ENCODE results near the gene SOWAHA.

The SOWAHA gene
- 0 to 0.27 (median 0) reads per million in 4 donors for total RNA-seq

- no peak for DNase-seq
These were observed at the start of gene SOWAHA for GRCh38 chr5:132812781-132813598. Gene SOWAHA (plus strand): TSS chr5:132813302. CDS start chr5:132813622, 320 bp downstream.

- DNase-seq = no peak
These were observed 49.1 kb upstream of the SOWAHA start for GRCh38 chr5:132764051-132764450.

GRCh38 chr5:132764671-132765238 lies 48.3 kb upstream of the SOWAHA start:
- DNase-seq = no peak

GRCh38 chr5:132765311-132766019 lies 47.6 kb upstream of the SOWAHA start:
- DNase-seq = no peak

GRCh38 chr5:132766020-132766805 lies 46.9 kb upstream of the SOWAHA start:
- no peak for DNase-seq

- no peak for DNase-seq
These were observed 46.4 kb upstream of the SOWAHA start for GRCh38 chr5:132766806-132767055.

- DNase-seq = no peak
These were observed 46.0 kb upstream of the SOWAHA start for GRCh38 chr5:132767150-132767549.

GRCh38 chr5:132768485-132768868 lies 44.6 kb upstream of the SOWAHA start:
- no peak for DNase-seq

GRCh38 chr5:132770476-132771159 lies 42.5 kb upstream of the SOWAHA start:
- DNase-seq = no peak

- no peak for DNase-seq
These were observed 41.6 kb upstream of the SOWAHA start for GRCh38 chr5:132771503-132771998.

- no peak for DNase-seq
These were observed 40.6 kb upstream of the SOWAHA start for GRCh38 chr5:132772291-132773070.

GRCh38 chr5:132773114-132773513 lies 40.0 kb upstream of the SOWAHA start:
- DNase-seq = no peak

- no peak for DNase-seq
These were observed 39.3 kb upstream of the SOWAHA start for GRCh38 chr5:132773601-132774355.

GRCh38 chr5:132774406-132774805 lies 38.7 kb upstream of the SOWAHA start:
- DNase-seq = no peak

GRCh38 chr5:132774896-132775295 lies 38.2 kb upstream of the SOWAHA start:
- DNase-seq = no peak

GRCh38 chr5:132775476-132775961 lies 37.6 kb upstream of the SOWAHA start:
- no peak for DNase-seq

- no peak for DNase-seq
These were observed 36.8 kb upstream of the SOWAHA start for GRCh38 chr5:132776131-132776937.

- DNase-seq = no peak
These were observed 36.2 kb upstream of the SOWAHA start for GRCh38 chr5:132776938-132777208.

- DNase-seq = peak; percentile 18 to 44 (median 23)
These were observed 35.7 kb upstream of the SOWAHA start, which contains the start of gene SEPTIN8 for GRCh38 chr5:132777209-132778069. Gene SEPTIN8 (minus strand): TSS chr5:132777239. CDS start chr5:132777137, 102 bp downstream.
